NCI-H2196 treated with DMSO at 0.1 percent for 48 hours (cell line): ENCODE data around the gene GSDMA.

Source experiments
- DNase-seq: peaks from one replicate; lab custom pipeline; 2025; ENCODE audit not compliant: unreplicated experiment; lab: John Stamatoyannopoulos, UW

Gene GSDMA, protein sequence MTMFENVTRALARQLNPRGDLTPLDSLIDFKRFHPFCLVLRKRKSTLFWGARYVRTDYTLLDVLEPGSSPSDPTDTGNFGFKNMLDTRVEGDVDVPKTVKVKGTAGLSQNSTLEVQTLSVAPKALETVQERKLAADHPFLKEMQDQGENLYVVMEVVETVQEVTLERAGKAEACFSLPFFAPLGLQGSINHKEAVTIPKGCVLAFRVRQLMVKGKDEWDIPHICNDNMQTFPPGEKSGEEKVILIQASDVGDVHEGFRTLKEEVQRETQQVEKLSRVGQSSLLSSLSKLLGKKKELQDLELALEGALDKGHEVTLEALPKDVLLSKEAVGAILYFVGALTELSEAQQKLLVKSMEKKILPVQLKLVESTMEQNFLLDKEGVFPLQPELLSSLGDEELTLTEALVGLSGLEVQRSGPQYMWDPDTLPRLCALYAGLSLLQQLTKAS

DNA sequence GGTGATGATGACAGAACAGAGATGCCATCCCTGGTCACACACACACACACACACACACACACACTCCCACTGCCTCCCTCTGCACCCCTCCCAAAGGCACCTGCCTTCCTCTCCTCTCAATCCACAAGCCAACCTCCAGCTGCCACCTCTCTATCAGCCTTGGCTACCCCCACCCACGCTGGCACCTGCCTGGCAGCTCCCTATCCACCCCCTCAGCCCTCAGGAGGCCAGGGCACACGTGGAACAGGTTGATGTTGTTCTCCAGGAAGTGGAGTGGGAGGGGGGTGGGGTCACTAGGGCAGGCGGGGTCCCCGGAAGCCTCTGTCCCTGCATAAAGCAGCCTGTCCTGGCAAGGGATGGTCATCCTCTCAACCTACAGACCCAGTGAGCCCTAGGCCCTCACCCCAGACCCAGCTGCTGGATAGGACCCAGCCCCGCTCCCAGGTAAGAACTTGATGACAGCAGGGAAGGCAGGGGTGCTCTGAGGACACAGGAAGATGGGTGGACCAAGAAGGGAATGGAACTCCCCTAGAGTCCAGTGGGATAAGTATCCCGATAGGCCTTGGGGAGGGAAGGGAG is at the start of gene GSDMA:
GSDMA (plus strand) TSS at position 363 of the 579 bp plus-strand sequence. CDS start 2,684 bp downstream, outside the sequence.
- no peak for DNase-seq

DNA sequence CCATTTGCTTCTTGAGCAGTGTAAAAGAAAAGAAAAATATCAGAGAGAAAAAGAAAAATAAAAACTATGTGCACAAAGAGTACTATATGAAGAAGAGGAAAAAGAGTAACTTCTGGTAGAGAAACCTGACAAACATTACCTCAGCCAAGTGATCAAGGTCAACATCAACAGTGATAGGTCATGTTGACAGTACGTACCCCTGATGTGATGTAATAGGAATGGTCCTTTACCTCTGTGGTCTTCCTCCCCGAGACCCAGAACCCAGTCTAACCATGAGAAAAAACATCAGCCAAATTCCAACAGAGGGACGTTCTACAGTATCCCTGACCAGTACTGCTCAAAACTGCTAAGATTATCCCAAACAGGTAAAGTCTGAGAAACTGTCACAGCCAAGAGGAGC is 48.8 kb upstream of the GSDMA start:
- no peak for DNase-seq

DNA sequence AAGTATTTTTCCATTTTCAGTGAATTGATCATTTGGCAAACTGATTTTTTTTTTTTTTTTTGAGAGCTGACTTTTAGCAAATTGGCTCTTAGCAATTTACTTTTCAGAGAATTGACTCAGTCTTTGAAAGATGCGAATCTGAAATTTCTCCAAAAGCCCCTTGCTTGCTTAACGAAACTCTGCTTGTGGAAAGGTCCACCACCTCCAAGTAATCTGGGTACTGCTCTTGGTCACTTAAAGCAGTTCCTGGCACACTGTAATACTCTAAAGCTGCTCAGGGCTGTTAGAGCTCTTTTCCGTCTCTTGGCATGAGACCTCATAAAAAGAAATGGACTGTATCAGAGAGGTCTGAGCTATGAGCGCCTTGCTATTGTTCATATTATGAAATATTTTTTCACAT is 47.2 kb upstream of the GSDMA start:
- no peak for DNase-seq

DNA sequence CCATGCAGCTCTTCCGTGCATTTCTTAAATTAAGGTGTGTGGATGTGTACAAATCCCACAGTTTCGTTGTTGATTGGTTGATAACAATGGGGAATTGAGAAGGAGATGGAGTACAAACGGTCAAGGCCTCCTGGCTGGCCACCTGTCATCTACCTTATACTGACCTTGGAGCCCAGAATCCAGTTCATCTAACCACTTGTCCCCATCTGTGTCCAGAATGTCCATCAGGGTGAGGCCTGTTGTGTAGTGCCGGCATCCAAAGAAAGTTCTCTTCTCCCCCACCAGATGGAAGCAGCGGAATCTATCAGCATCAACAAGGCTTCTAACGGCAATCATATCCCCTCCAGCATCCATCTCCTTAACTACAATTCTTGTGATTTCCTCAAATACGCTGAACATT is 45.9 kb upstream of the GSDMA start:
- DNase-seq = no peak

DNA sequence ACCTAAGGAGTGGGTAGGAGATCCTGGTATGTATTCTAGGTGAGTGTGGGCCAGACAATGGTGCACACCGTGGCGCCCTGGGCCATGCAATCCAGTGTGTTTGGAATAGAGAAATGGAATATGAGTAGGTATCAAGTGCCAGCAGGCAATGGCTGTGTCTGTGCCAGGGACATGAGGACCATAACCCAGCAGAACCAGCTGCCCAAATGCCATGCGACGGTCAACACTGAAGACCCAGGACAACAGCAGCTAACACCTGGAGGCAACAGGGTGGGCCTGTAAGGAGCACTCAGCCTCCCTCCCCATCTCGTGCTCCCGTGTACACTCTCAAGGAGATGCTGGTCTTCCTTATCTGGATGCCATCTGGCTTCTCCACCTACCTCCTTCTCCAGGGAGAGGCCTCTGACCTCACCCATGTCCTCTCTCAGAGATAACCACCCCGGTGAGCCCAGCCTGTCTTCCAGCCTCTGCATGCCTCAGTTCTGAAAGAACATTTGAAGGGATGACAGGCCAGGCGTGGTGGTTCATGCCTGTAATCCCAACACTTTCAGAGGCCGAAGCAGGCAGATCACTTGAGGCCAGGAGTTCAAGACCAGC is 43.6 kb upstream of the GSDMA start:
- no peak for DNase-seq

DNA sequence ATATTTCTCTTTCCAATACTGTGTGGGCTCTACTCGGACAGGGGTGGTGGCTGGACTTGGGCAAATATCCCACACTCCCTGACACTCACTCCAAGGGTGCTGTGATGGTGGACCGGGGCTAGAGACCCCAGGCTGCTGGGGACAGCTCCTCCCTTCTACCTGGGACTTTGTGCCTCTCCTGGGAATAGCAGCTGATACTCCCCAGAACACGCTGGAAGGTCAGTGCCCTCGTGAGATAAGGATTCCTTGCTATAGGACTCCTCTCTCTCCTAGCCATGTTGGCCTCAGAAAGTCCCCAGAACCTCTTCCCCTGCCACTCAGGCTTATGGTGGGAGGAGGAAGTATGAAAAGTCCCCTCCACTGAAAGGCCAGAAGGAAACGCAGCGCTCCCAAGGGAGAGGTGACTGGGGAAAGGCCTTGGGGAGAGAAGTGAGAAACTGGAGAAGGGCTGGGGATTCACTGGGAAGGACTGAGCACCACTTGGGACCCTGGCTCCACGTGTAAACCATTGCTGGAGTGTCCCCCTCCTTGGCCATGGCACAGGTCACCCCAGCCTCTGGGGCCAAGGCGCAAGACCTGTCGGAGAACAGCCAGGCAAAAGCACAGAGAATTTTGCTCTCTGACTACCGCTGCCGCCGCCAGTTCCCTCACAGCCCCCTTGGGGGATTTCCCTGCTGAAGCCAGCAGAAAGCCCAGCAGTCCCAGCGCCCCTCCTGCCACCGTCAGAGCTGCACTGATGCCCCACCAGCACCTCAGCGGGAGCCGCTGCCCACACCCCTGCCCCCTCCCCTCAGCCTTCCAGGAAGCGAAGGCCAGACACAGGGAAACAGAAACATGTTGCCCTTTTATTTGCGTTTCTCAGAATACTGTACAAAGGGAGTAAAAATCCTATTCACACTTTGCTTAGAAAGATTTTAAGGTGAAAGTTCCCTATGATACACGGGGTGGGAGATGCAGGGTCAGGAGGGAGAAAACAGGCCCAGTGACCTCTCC is 42.3 kb upstream of the GSDMA start:
- no peak for DNase-seq

DNA sequence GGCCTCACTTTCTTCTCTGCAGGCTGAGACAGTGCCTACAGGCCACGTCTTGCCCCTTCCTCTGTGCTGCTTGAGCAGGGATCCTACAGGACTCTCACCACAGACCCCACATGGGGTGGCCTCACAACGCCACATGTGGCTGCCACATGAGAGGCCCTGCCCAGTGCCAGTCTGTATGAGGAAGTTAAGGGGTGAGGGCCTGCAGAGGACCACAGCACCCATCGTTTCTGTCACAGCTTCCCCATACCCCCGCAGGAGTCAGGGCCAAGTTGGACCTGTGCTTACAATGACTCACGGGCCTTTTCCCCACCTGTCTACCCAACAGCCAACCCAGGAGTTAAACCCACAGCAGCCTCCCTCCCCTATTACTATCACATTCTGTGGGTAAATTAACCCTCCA is 41.5 kb upstream of the GSDMA start:
- no peak for DNase-seq

DNA sequence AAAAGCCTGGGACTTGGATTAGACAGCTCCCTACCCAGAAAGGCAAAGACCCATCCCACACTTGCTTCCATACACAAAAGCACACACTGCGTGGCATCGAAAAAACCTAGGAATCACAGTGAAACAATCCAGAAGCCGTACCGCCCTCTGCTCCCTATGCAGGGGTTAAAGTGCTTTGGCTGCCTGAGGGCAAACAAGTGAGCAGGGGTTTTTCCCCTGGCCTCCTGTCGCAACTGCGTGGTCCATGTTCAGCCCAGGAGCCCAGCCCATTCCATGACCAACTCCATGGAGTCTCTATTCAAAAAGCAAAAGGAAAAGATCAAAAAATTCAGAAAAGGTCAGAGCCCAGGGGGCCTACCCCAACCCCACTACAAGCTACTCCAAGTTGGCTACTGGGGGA is 40.8 kb upstream of the GSDMA start:
- DNase-seq = no peak

DNA sequence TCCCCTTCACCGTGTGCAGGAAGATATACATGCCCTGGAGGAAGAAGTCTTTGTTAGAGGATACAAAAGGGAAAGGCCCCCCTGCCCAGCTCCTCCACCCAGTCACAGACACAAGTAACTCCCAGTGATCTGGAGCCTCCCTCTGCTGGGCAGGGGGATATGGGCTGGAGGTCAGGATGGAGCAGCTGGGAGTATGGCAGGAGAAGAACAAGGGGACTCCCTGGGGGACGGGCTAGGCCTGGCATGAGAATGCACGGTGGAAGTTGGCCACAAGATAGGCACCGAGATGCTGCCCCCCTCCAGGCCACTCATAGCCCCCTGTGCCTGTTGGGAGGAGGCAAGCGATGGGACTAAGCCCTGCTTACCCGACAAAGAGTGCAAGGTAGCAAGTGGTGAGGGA is 39.6 kb upstream of the GSDMA start:
- no peak for DNase-seq

DNA sequence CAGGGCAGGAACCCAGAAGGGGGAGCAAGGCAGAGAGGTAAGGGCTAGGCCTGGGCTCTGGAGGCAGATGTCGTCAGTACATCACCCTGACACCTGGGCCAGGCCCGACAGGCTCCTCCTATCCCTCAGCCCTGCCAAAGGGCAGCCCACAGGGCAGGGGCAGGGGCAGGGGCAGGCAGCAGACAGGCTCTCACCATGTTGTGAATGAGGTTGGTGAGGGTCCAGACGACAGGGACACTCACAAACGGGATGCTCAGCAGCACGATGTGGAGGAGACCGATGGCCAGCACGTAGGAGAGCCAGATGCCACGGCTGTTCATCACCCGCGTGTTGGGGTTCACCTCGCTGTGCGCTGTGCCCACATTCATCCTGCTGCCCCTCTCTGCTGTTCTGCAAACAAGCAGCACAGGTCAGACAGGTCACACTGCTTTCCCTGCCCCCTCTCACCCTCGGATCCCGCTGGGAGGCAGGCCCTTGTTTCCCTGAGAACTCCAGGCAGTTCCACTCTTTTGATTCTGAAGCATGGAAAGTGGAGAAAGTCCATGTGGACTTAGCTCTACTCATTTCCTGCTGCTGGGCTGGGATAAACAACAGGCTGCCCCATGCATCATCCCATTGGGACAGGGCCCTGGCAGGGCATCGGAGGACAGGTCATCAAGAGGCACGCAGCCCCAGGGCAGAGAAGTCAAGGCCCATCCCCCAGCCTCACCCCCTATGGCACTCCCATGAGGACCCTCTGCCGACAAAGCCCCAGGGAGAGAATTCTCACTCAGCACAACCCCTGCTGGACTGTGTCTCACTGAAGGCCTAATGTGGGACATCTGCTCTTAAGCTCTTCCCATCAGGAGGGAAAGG is 38.7 kb upstream of the GSDMA start:
- no peak for DNase-seq

DNA sequence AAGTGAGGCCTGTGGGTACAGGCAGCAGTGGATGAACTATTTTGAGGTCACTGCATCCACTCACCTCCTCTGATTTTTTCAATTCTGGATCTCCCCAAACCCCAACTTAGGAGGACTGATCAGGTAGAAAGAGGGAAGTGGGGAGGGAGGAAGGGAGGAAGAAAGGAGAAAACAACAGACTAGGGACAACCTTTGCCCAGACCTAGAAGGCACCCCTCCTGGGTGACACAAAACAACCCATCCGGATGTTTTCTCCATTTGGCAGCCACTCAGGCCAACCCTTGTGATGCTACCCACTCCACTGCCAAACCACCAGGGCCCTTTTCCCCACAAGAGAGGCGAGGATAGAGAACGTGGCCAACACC is 38.1 kb upstream of the GSDMA start:
- DNase-seq = no peak

DNA sequence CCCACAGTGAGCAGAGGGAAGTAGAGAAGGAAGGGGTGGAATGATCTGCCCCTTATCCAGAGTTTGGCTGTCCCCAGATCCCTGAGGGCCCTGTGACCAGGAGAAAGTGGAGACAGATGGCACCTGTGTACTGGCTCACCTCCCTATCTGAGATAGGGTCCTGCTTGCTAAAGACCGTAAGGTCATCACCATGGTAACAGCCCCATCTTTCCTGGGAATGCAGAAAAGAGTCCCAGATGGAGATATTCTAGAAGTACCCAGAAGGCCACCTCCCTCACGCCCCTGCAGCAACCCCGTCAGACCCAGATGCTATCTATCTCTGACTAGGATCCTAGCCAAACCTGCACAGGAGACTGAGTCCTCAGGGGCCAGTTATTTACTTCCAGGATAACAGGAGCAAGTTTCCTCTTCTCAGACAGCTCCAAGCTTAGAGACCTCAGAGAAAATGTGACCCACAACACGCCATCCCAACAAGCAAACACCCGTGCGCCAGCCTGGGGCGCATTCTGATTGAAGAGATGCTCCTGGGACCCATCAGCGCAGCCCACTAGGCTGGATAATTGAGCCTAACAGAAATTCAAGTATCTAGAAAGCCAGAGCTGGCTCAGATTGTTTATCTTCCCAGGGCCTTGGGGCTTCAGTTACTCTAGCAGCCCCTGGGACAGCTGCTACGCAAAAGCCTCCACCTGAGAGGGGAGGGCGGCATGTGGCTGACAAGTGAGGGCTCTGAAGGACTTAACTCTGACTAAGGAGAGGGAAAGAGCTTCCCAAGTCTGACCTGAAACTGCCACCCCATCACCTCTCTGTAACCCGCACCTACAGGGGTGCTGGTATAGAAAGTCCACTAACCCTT is 37.3 kb upstream of the GSDMA start:
- no peak for DNase-seq

DNA sequence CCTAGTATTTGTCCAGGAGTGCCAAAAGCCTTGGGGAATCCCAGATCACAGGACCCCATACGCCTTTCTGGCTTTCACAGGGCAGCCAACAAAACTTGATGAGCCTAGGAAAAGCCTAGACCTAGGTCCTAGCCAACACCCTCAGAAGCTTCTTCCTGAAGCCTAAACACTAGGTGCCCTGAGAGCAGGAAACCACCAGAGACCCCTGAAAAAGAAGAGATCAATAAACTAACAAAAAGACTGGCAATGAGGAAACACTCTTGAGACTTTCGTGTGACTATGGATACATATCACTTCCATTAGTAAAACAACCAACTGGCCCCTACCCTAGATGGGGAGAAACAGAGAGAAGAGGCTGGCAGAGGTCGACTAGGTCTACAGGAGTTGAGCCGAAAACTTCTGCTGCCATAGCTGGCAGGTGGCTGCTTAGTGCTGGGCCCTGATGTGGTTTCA is 36.6 kb upstream of the GSDMA start:
- no peak for DNase-seq

DNA sequence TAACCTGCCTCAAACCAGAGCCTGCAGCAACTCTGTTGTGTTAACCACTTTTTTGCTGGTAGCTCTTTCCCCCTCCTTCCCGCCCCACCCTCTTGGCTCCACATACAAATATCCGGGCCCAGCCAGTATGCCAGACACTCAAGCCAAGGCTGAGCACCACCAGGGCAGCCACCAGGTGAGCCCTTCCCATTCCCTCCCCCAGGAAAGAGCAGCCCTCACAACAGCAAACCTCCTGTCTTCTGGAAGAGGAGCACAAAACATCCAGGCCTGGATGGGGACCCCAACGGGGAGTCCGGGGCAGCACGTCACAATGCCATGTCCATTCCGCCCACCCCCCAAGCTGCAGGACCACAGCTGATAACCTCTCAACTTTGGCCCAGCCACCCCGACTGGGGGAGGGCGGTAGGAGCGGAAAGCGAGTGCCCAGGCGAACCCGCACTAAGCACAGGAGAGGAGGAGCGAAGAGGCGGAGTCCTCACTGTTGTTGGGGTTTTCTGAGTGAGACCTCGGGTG is 36.2 kb upstream of the GSDMA start:
- DNase-seq = no peak

DNA sequence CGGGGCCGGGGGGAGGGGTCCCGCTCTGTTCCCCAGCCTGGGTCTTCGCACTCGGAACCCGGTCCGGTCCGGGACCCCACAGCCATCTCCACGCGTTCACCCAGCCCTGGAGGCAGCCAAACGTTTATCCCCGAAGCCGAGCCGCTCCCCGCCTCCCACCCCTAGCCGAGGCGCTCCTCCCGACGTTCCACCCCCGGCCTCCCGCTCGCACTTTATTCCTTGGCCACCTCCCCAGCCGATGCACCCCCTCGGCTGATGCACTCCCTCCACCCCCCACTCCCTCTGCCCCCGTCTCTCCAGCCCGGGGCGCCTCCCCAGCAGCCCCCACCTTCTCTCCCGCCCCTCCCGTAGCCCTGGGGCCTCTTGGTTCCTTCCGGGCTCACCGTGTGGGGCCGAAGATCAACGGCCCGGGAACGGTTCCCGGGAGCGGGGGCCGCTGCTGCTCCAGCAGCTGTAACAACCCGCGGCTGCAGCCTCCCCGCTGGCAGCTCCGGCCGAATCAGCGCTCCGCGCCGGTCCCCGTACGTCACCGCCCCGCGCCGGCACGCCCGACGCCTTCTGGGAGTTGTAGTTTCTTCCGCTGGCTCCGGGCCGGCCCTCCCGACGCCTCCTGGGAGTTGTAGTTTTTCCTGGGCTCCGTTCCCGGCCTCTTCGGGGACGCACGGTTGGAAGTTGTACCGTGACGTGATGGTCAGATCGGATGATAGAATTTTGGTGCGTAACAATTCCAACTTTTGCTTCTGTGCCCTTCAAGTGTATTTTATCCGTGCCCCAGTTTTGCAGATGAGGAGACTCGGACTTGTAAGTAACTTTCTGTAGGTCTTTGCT is 35.5 kb upstream of the GSDMA start, which contains the start of the genes LRRC3C and ORMDL3:
LRRC3C (plus strand) TSS at position 632 of the 828 bp plus-strand sequence. CDS start 13,792 bp downstream, outside the sequence.
ORMDL3 (minus strand) TSS at position 501 of the 828 bp plus-strand sequence. CDS start 3,398 bp downstream, outside the sequence.
- peak; percentile 65 for DNase-seq

DNA sequence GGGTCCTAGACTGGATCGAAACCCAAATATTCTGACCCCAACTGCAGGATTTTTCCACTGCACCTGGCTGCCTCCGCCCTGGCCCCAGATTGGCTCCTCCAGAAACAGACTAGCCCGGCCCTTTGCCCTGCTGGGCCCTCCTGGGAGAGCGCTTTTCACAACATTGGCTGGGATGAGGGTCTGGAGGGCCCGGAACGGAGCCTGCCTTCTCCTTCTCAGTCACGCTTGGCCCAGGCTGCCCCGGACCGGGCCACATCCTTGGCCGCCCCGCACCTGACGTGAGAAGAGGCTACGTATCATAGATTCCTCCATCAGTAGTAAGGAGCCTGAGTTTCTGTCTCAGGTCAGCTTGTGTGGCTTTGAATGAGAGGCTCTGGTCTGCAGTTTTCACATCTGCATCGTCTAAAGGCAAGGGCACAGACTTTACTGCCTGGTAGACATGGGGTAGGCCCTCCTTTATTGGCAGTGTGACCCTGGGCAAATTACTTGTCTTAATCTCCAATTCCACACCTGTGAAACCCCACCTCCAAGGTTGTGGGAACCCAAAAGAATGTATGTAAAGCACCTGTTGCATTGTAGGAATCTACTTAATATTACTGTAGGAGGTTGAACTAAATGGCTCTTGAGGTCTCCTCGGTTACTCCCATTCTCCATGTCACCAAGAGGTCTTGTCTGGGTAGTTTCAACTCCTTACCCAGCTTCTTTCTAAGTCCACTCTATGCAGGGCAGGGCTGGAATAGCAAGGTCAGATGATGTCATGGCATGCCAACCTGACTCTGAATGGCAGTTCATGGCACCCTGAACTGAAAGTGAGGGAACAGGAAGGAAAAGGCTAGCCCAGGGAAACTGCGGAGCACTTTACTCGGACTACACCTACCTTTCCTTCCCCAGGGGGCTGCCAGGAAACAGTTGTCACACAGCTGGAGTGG is 34.6 kb upstream of the GSDMA start:
- DNase-seq = no peak
